ENCODE results near the gene DRD3. TPM values are rescaled to one million over a fixed set of nuclear protein-coding genes. Genes with fewer than 3 reads are reported as not detected.

DRD3 gene
- total RNA-seq (2021) (not detected in 2 replicates), Bru-seq, nascent RNA (percentile 5 among the genes with signal in this experiment), BruChase-seq, experiment 1, labeled RNA remaining after a 2-hour chase (percentile 1 among the genes with signal in this experiment), BruChase-seq, experiment 2, labeled RNA remaining after a 6-hour chase (not detected)
- long read RNA-seq: 0 reads

GRCh38 chr3:114178770-114179368 is at the start of gene DRD3:
DRD3 (minus strand) TSS chr3:114179052; CDS start chr3:114171992, 7,060 bp downstream.
- TF ChIP-seq, protein P1, sequence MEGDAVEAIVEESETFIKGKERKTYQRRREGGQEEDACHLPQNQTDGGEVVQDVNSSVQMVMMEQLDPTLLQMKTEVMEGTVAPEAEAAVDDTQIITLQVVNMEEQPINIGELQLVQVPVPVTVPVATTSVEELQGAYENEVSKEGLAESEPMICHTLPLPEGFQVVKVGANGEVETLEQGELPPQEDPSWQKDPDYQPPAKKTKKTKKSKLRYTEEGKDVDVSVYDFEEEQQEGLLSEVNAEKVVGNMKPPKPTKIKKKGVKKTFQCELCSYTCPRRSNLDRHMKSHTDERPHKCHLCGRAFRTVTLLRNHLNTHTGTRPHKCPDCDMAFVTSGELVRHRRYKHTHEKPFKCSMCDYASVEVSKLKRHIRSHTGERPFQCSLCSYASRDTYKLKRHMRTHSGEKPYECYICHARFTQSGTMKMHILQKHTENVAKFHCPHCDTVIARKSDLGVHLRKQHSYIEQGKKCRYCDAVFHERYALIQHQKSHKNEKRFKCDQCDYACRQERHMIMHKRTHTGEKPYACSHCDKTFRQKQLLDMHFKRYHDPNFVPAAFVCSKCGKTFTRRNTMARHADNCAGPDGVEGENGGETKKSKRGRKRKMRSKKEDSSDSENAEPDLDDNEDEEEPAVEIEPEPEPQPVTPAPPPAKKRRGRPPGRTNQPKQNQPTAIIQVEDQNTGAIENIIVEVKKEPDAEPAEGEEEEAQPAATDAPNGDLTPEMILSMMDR (conservative IDR thresholded peaks at IDR 0.05; ENCODE audit: low read depth, low read length): no peak
- no peak for TF ChIP-seq EZH2 (IDR thresholded peaks at IDR 0.05; ENCODE audit: borderline replicate concordance, low read depth, low read length, poor library complexity, severe bottlenecking)
- intact Hi-C loops (cut with micrococcal nuclease; ENCODE audit: unreplicated experiment): no loop called here
- DNase-seq (ENCODE audit: low spot score): peak; percentile 77
- ChIA-PET CTCF (interaction anchor here (0.5 kb wide), 1 partner anchor 266 kb away, joined by 7 read pairs; no protein-coding TSS in a partner anchor), POLR2A (ENCODE audit: low non-redundant PET) (no interaction called here)
- no peaks in the 10 kb centered on the region for H3K4me1 ChIP-seq (ENCODE audit: insufficient read depth, low read length, poor library complexity, severe bottlenecking)
- no peaks in the 10 kb centered on the region for H3K9me3 ChIP-seq (ENCODE audit: low read depth, low read length, poor library complexity, severe bottlenecking)
- no peak within 1 kb of the TSS for H3K4me3 ChIP-seq (ENCODE audit: low read depth, low read length, poor library complexity, severe bottlenecking)
- H3K27ac ChIP-seq (ENCODE audit: low read depth, low read length, poor library complexity, severe bottlenecking): no peak within 1 kb of the TSS
- no peaks in the 10 kb centered on the region for H3K36me3 ChIP-seq (ENCODE audit: insufficient read depth, low read length, poor library complexity, severe bottlenecking)
- no TSS peak for BruUV-seq (replicated peaks)
- H3K27me3 ChIP-seq (replicated peaks; ENCODE audit: insufficient read depth, low read depth, low read length, poor library complexity): peaks cover 25% of the 10 kb centered on the region

- intact Hi-C loops (cut with micrococcal nuclease; ENCODE audit: unreplicated experiment): no loop called here
- H3K9me3 ChIP-seq (ENCODE audit: low read depth, low read length, poor library complexity, severe bottlenecking): peaks cover 11% of the 10 kb centered on the region
- H3K27me3 ChIP-seq (replicated peaks; ENCODE audit: insufficient read depth, low read depth, low read length, poor library complexity): no peaks in the 10 kb centered on the region
- DNase-seq (ENCODE audit: low spot score): no peak
- no peaks in the 10 kb centered on the region for H3K4me1 ChIP-seq (ENCODE audit: insufficient read depth, low read length, poor library complexity, severe bottlenecking)
- CTCF ChIA-PET: no interaction called here
- BruUV-seq (replicated peaks): no TSS peak
- H3K27ac ChIP-seq (ENCODE audit: low read depth, low read length, poor library complexity, severe bottlenecking): no peak overlapping the region
- H3K4me3 ChIP-seq (ENCODE audit: low read depth, low read length, poor library complexity, severe bottlenecking): no peak overlapping the region
- TF ChIP-seq, protein P1 (conservative IDR thresholded peaks at IDR 0.05; ENCODE audit: low read depth, low read length): no peak
- no peak for TF ChIP-seq EZH2 (IDR thresholded peaks at IDR 0.05; ENCODE audit: borderline replicate concordance, low read depth, low read length, poor library complexity, severe bottlenecking)
- POLR2A ChIA-PET (ENCODE audit: low non-redundant PET): no interaction called here
- H3K36me3 ChIP-seq (ENCODE audit: insufficient read depth, low read length, poor library complexity, severe bottlenecking): no peaks in the 10 kb centered on the region
Measured at GRCh38 chr3:114227076-114227475, 48.2 kb upstream of the DRD3 start.

DNA sequence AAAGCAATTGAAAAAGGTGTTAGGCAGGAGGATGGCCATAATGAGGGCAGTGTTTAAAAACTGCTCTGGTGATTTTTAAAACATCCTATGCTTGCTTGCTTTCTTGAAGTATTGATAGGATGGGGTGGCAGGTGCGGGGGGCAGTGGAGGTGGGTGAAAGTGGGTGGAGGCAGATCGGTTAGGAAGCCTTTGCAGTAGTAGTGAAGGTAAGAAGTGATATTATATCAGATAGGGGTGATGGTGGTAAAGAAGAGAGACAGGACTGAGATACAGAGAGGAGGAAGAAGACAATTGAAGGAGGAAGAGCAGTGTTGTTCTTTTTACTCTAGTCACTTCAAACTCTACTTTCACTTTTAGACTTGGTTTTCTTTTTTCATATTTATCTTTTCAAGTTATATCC is 47.5 kb upstream of the DRD3 start:
- Histone ChIP-seq H3K27me3 (replicated peaks; ENCODE audit: insufficient read depth, low read depth, low read length, poor library complexity) (no peaks in the 10 kb centered on the region), H3K4me1 (ENCODE audit: insufficient read depth, low read length, poor library complexity, severe bottlenecking) (no peaks in the 10 kb centered on the region), H3K36me3 (ENCODE audit: insufficient read depth, low read length, poor library complexity, severe bottlenecking) (no peaks in the 10 kb centered on the region), H3K4me3 (ENCODE audit: low read depth, low read length, poor library complexity, severe bottlenecking) (no peak overlapping the region), H3K27ac (ENCODE audit: low read depth, low read length, poor library complexity, severe bottlenecking) (no peak overlapping the region), H3K9me3 (ENCODE audit: low read depth, low read length, poor library complexity, severe bottlenecking) (peaks cover 11% of the 10 kb centered on the region)
- CTCF ChIA-PET: no interaction called here
- intact Hi-C loops (cut with micrococcal nuclease; ENCODE audit: unreplicated experiment): no loop called here
- POLR2A ChIA-PET (ENCODE audit: low non-redundant PET): no interaction called here
- no peak for DNase-seq (ENCODE audit: low spot score)
- TF ChIP-seq EZH2 (IDR thresholded peaks at IDR 0.05; ENCODE audit: borderline replicate concordance, low read depth, low read length, poor library complexity, severe bottlenecking): no peak
- TF ChIP-seq, protein P1 (conservative IDR thresholded peaks at IDR 0.05; ENCODE audit: low read depth, low read length): no peak
- BruUV-seq (replicated peaks): no TSS peak
